ENCODE results near the gene TFIP11.

Gene TFIP11

DNA sequence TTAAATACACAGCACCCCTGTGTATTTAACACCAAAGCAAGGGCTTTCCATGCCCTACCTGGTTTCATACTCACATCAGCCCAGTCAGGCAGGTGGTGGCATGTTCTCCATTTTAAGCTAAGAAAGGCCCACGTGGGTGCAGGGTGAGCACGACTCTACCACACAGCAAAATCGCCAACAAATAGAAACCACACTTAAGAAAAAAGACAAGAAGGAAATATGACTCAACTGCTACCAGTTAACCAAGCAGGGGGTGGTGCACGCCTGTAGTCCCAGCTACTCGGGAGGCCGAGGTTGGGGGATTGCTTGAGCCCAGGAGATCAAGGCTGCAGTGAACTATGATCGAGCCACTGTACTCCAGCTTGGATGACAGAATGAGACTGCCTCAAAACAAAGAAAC lies 35.2 kb upstream of the TFIP11 start:
- no peak overlapping the region for H3K4me3 ChIP-seq (ENCODE audit: low read depth, low read length)
- TF ChIP-seq MAX (IDR thresholded peaks at IDR 0.05; ENCODE audit: low read depth, low read length), result no peak
- TF ChIP-seq POLR2A (IDR thresholded peaks at IDR 0.05; ENCODE audit: extremely low read depth, insufficient read length), result no peak
- TF ChIP-seq, protein P1, sequence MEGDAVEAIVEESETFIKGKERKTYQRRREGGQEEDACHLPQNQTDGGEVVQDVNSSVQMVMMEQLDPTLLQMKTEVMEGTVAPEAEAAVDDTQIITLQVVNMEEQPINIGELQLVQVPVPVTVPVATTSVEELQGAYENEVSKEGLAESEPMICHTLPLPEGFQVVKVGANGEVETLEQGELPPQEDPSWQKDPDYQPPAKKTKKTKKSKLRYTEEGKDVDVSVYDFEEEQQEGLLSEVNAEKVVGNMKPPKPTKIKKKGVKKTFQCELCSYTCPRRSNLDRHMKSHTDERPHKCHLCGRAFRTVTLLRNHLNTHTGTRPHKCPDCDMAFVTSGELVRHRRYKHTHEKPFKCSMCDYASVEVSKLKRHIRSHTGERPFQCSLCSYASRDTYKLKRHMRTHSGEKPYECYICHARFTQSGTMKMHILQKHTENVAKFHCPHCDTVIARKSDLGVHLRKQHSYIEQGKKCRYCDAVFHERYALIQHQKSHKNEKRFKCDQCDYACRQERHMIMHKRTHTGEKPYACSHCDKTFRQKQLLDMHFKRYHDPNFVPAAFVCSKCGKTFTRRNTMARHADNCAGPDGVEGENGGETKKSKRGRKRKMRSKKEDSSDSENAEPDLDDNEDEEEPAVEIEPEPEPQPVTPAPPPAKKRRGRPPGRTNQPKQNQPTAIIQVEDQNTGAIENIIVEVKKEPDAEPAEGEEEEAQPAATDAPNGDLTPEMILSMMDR (IDR thresholded peaks at IDR 0.05; ENCODE audit: low read depth, low read length), result no peak
- no peak for TF ChIP-seq MYC (IDR thresholded peaks at IDR 0.05; ENCODE audit: low read depth, low read length)
- DNase-seq (ENCODE audit: low read depth), result peak; percentile 48

DNA sequence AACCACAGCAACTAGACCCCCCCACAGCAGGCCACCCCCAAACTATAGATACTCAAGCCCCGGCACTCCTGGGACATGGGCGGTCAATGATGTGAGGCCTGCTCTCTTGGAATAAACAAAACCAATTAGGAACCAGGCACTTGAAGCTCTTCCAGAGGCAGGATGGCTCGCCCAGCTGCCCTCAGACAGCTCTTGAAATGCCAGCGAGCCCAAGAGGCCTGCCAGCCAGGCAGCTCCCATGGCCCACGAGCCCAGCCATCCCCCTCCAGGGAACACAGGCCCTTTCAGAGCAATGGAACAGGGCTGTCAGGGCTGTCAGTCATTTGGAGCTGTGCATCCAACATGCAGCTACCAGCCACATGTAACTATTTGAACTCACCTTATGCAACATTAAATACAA lies 34.0 kb upstream of the TFIP11 start:
- no peak for DNase-seq (ENCODE audit: low read depth)
- H3K4me3 ChIP-seq (ENCODE audit: low read depth, low read length), result no peak overlapping the region
- TF ChIP-seq, protein P1 (IDR thresholded peaks at IDR 0.05; ENCODE audit: low read depth, low read length), result no peak
- no peak for TF ChIP-seq MAX (IDR thresholded peaks at IDR 0.05; ENCODE audit: low read depth, low read length)
- no peak for TF ChIP-seq MYC (IDR thresholded peaks at IDR 0.05; ENCODE audit: low read depth, low read length)
- no peak for TF ChIP-seq POLR2A (IDR thresholded peaks at IDR 0.05; ENCODE audit: extremely low read depth, insufficient read length)

- no peak for TF ChIP-seq MYC (IDR thresholded peaks at IDR 0.05; ENCODE audit: low read depth, low read length)
- TF ChIP-seq, protein P1 (IDR thresholded peaks at IDR 0.05; ENCODE audit: low read depth, low read length), result no peak
- no peak for TF ChIP-seq MAX (IDR thresholded peaks at IDR 0.05; ENCODE audit: low read depth, low read length)
- no peak for TF ChIP-seq POLR2A (IDR thresholded peaks at IDR 0.05; ENCODE audit: extremely low read depth, insufficient read length)
- H3K4me3 ChIP-seq (ENCODE audit: low read depth, low read length), result no peak overlapping the region
- DNase-seq (ENCODE audit: low read depth), result no peak
These were observed 33.6 kb upstream of the TFIP11 start for GRCh38 chr22:26545827-26546226.

DNA sequence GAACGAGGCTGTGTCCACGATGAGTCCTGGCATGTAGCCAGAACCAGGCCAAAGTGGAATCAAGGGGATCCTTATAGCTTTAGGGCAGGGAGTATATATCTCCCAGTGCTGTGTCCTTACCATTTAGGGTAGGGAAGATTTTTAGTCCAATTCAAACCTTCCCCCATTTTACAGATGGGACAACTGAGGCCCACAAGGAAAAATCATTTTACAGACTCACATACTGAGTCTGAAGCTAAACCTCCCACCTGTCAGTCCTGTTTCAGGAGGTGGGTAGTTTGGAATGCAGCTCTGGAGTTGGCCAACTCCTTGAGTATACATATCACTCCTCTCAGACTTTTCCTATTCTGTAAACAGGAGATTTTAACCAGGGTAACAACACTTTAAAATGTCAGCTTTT lies 33.1 kb upstream of the TFIP11 start:
- TF ChIP-seq, protein P1 (IDR thresholded peaks at IDR 0.05; ENCODE audit: low read depth, low read length), result no peak
- TF ChIP-seq POLR2A (IDR thresholded peaks at IDR 0.05; ENCODE audit: extremely low read depth, insufficient read length), result no peak
- no peak for TF ChIP-seq MYC (IDR thresholded peaks at IDR 0.05; ENCODE audit: low read depth, low read length)
- no peak for TF ChIP-seq MAX (IDR thresholded peaks at IDR 0.05; ENCODE audit: low read depth, low read length)
- no peak overlapping the region for H3K4me3 ChIP-seq (ENCODE audit: low read depth, low read length)
- DNase-seq (ENCODE audit: low read depth), result no peak

GRCh38 chr22:26544489-26544888 lies 32.2 kb upstream of the TFIP11 start:
- TF ChIP-seq POLR2A (IDR thresholded peaks at IDR 0.05; ENCODE audit: extremely low read depth, insufficient read length), result no peak
- TF ChIP-seq, protein P1 (IDR thresholded peaks at IDR 0.05; ENCODE audit: low read depth, low read length), result no peak
- no peak for TF ChIP-seq MAX (IDR thresholded peaks at IDR 0.05; ENCODE audit: low read depth, low read length)
- TF ChIP-seq MYC (IDR thresholded peaks at IDR 0.05; ENCODE audit: low read depth, low read length), result no peak
- no peak overlapping the region for H3K4me3 ChIP-seq (ENCODE audit: low read depth, low read length)
- DNase-seq (ENCODE audit: low read depth), result no peak

DNA sequence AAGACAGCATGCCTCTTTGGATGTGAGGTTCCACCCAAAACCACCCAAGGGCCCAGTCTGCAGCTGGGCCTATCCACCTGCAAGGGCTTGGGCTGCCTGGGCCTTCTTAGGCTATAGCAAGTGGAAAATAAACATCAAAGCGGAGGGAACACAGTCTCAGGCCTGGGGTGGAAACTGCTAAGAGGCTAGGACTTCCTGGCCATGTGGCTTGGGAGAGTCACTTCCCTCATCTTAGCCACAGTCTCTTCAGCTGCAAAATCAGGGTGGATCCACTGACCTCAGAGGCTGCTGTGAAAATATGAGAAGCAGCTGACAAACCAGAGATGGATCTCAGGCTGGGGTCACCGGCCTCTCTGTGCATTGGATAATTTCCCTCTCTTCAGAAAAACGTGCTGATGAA lies 30.6 kb upstream of the TFIP11 start:
- TF ChIP-seq POLR2A (IDR thresholded peaks at IDR 0.05; ENCODE audit: extremely low read depth, insufficient read length), result no peak
- TF ChIP-seq MYC (IDR thresholded peaks at IDR 0.05; ENCODE audit: low read depth, low read length), result no peak
- peak; percentile 40 for DNase-seq (ENCODE audit: low read depth)
- H3K4me3 ChIP-seq (ENCODE audit: low read depth, low read length), result no peak overlapping the region

Data from NB4 (cell line).